HL-60 (cell line): ENCODE data around the gene TBX5.

ENCODE experiments used
- DNase-seq, 2 experiments: peaks; one replicate each; pipeline ENCODE4 v3.0.0-alpha.2; 2010 to 2020; ENCODE audit warnings: low read depth in 1 of 2, low spot score in 1 of 2
- H3K27ac ChIP-seq: fragments of 250-450 bp; sonication (Bioruptor Pico); replicated peaks from 2 replicates; pipeline ENCODE4 v1.5.1; 2020; ENCODE audit warnings: mild to moderate bottlenecking, moderate library complexity
- H3K27me3 ChIP-seq: fragments of 250-450 bp; sonication (Bioruptor Pico); 2 replicates; pipeline ENCODE4 v1.5.1; 2021; ENCODE audit warnings: mild to moderate bottlenecking, moderate library complexity; ENCODE audit not compliant: insufficient read depth, poor library complexity, severe bottlenecking
- H3K4me3 ChIP-seq: replicated peaks from 2 replicates; pipeline ENCODE4 v1.5.1; 2011; ENCODE audit warnings: mild to moderate bottlenecking, control low read depth, low read length; ENCODE audit not compliant: insufficient read depth
- GABPA ChIP-seq: IDR thresholded peaks from 2 replicates; pipeline ENCODE4 v1.6.1; 2012; ENCODE audit warnings: low read depth
- POLR2AphosphoS5 ChIP-seq: IDR thresholded peaks from 2 replicates; pipeline ENCODE4 v1.6.1; 2012; ENCODE audit warnings: low read depth
- SPI1 ChIP-seq: IDR thresholded peaks from 2 replicates; pipeline ENCODE4 v1.6.1; 2012; ENCODE audit warnings: low read depth, mild to moderate bottlenecking, borderline replicate concordance
- TF ChIP-seq, protein P1 (sequence below): IDR thresholded peaks from one replicate; pipeline ENCODE4 v1.5.1; 2011; ENCODE audit warnings: low read length, control low read depth, inconsistent platforms; ENCODE audit not compliant: insufficient read depth
- TF ChIP-seq, protein P2 (sequence below): IDR thresholded peaks from 2 replicates; pipeline ENCODE4 v1.6.1; 2012; ENCODE audit warnings: low read depth; ENCODE audit not compliant: insufficient replicate concordance

The TBX5 gene

DNA sequence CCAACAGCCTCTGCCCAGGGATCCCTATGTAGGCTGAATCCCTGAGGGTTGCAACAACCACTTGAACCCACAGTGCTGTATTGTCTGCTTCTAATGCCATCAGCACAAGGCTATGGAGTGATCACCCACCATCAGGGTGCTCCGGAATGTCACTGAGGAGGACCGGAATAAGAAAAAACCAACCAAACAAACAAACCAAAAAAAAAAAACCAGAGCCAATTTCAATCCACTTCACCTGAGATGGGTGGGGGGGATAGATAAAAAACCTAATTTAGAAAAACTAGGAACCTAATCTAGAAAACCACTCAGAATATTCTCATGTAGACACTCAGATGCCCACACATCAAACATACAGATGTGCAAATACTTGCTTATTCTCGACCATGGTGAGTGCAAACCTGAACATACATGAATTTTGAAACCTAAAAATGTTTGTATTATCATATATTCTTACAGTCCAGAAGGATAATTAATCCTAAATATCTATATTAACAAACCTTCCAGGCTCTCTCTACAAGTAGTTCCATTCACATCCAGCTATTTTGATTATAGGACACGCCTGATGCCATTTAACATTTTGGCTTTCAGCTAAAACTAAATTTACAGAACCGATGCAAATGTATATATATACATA lies 3.7 kb downstream of the TBX5 start:
- no peak overlapping the region for H3K27ac ChIP-seq
- peaks cover 92% of the 10 kb centered on the region for H3K27me3 ChIP-seq
- no peak for DNase-seq
- no peak overlapping the region for H3K4me3 ChIP-seq
- TF ChIP-seq, protein P1, sequence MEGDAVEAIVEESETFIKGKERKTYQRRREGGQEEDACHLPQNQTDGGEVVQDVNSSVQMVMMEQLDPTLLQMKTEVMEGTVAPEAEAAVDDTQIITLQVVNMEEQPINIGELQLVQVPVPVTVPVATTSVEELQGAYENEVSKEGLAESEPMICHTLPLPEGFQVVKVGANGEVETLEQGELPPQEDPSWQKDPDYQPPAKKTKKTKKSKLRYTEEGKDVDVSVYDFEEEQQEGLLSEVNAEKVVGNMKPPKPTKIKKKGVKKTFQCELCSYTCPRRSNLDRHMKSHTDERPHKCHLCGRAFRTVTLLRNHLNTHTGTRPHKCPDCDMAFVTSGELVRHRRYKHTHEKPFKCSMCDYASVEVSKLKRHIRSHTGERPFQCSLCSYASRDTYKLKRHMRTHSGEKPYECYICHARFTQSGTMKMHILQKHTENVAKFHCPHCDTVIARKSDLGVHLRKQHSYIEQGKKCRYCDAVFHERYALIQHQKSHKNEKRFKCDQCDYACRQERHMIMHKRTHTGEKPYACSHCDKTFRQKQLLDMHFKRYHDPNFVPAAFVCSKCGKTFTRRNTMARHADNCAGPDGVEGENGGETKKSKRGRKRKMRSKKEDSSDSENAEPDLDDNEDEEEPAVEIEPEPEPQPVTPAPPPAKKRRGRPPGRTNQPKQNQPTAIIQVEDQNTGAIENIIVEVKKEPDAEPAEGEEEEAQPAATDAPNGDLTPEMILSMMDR, result no peak
- no peak for TF ChIP-seq SPI1
- TF ChIP-seq, protein P2, sequence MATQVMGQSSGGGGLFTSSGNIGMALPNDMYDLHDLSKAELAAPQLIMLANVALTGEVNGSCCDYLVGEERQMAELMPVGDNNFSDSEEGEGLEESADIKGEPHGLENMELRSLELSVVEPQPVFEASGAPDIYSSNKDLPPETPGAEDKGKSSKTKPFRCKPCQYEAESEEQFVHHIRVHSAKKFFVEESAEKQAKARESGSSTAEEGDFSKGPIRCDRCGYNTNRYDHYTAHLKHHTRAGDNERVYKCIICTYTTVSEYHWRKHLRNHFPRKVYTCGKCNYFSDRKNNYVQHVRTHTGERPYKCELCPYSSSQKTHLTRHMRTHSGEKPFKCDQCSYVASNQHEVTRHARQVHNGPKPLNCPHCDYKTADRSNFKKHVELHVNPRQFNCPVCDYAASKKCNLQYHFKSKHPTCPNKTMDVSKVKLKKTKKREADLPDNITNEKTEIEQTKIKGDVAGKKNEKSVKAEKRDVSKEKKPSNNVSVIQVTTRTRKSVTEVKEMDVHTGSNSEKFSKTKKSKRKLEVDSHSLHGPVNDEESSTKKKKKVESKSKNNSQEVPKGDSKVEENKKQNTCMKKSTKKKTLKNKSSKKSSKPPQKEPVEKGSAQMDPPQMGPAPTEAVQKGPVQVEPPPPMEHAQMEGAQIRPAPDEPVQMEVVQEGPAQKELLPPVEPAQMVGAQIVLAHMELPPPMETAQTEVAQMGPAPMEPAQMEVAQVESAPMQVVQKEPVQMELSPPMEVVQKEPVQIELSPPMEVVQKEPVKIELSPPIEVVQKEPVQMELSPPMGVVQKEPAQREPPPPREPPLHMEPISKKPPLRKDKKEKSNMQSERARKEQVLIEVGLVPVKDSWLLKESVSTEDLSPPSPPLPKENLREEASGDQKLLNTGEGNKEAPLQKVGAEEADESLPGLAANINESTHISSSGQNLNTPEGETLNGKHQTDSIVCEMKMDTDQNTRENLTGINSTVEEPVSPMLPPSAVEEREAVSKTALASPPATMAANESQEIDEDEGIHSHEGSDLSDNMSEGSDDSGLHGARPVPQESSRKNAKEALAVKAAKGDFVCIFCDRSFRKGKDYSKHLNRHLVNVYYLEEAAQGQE, result no peak
- TF ChIP-seq GABPA, result no peak
- TF ChIP-seq POLR2AphosphoS5, result no peak

DNA sequence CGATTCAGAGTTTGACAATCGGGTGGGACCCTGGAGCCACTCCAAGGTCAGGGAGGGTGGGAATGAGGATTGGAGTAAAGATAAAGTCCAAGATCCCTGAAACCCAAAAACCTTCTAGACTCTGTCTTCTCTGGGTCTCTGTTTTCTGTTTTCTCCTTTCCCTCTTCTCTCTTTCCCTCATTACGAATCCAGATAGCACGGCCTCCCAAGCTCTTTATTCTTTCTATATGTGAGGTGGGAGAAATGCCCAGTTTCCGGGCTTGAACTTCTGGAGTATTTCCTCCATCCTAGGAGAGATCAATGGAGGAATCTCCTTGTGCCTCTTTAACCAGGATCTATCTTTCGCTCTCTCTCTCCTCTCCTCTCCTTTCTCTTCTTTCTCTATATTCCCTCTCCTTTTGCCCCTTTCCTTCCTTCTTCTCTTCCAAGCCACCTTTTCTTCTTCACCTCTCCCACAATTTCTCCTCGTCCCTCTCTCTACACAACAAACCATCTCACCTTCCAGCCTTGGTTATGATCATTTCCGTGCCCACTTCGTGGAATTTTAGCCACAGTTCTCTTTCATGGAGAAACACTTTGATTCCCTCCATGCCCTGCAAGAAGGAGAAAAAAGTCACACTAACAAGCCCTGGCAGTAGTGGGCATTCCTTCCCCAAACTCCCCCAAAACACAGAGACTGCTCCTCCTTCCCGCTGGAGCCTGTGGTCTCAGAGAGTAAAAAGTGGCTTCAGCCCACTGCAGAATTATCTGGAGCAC lies 4.4 kb downstream of the TBX5 start:
- TF ChIP-seq POLR2AphosphoS5, result no peak
- TF ChIP-seq, protein P2, result no peak
- TF ChIP-seq, protein P1, result no peak
- no peak for TF ChIP-seq GABPA
- TF ChIP-seq SPI1, result no peak
- Histone ChIP-seq H3K4me3 (no peak overlapping the region), H3K27me3 (peaks cover 92% of the 10 kb centered on the region), H3K27ac (no peak overlapping the region)
- no peak for DNase-seq

DNA sequence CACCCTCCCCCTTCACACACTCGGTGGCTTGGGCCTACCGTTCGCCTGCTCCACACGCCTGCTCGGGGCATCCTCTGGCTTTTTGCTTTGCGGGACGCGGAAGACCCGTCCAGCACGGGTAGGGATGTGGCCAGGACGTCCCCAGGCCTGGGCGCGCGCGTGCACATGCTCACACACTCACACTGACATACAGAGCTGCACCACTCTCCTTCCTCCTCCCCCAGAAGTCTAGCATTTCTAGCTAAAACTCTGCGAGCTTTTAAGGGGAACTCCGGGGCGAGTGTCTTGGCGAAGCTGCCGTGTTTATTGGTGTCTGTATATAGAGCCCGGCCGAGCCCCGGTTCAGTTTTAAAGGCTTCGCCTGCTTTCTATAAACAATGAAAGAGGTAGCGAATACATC lies 5.0 kb downstream of the TBX5 start:
- no peak for TF ChIP-seq SPI1
- TF ChIP-seq, protein P1, result no peak
- no peak for DNase-seq
- peaks cover 92% of the 10 kb centered on the region for H3K27me3 ChIP-seq
- H3K27ac ChIP-seq, result no peak overlapping the region
- H3K4me3 ChIP-seq, result no peak overlapping the region
